Heart right ventricle (tissue), 16 donors: ENCODE measurements around the gene ERMARD. TPM values are rescaled to one million over a fixed set of nuclear protein-coding genes. Genes with fewer than 3 reads are reported as not detected.

Experiments
- ATAC-seq, 8 donors: fragments of 200-7000 bp; cut with Tn5 transposase; one replicate each; pipeline ENCODE4 v1.9.1; 2020; ENCODE audit warnings: mild to moderate bottlenecking in 8 of 8, moderate library complexity in 8 of 8, moderate number of reproducible peaks in 1 of 8
- DNase-seq, 2 donors: peaks; one replicate each; pipeline ENCODE4 v3.0.0-alpha.2; 2020
- H3K27ac ChIP-seq, 10 donors: fragments of 200-600 bp; sonication (generic) in 2 of 10; one replicate each; pipeline versions ENCODE4 v1.5.0 to v1.8.0; 2020 to 2022; ENCODE audit warnings: mild to moderate bottlenecking in 3 of 10
- H3K27me3 ChIP-seq, 7 donors: fragments of 200-600 bp; one replicate each; pipeline ENCODE4 v1.8.0; 2021 to 2022; ENCODE audit warnings: mild to moderate bottlenecking in 2 of 7
- H3K36me3 ChIP-seq, 9 donors: fragments of 200-600 bp; sonication (generic) in 1 of 9; one replicate each; pipeline versions ENCODE4 v1.5.0 to v1.8.0; 2020 to 2022; ENCODE audit warnings: mild to moderate bottlenecking in 2 of 9
- H3K4me1 ChIP-seq, 9 donors: fragments of 200-600 bp; sonication (generic) in 1 of 9; one replicate each; pipeline versions ENCODE4 v1.5.0 to v1.8.0; 2020 to 2022; ENCODE audit warnings: mild to moderate bottlenecking in 4 of 9
- H3K4me3 ChIP-seq, 10 donors: fragments of 200-600 bp; sonication (generic) in 2 of 10; one replicate each; pipeline versions ENCODE4 v1.5.0 to v1.8.0; 2020 to 2022; ENCODE audit warnings: mild to moderate bottlenecking in 7 of 10, moderate library complexity in 2 of 10
- H3K9me3 ChIP-seq, 11 donors: fragments of 200-600 bp in 10 of 11; sonication (generic) in 2 of 11; one replicate each; pipeline versions ENCODE4 v1.5.0 to v1.8.0; 2013 to 2022; ENCODE audit warnings: mild to moderate bottlenecking in 2 of 11, control low read depth in 1 of 11, moderate library complexity in 1 of 11
- WGBS, 2 donors: extraction: QIAGEN DNeasy Blood & Tissue Kit; methylation state at CpG; one replicate each; pipeline ENCODE4 v1.1.7; 2013; ENCODE audit warnings: inconsistent platforms in 1 of 2; 5-methylcytosine and 5-hydroxymethylcytosine counted together
- intact Hi-C, 10 donors: fragments of 100-400 bp; cut with DNase I; formaldehyde crosslinking; loops; one replicate each; pipeline versions ENCODE4 v1.11.1 to v1.14.2; 2022
- polyA plus RNA-seq, 2 donors: library from polyadenylated mRNA; stranded (reverse); fragments of 200-250 nt; gene quantifications; one replicate each; pipeline ENCODE4 v1.2.3, GENCODE V29; 2013
- total RNA-seq, 10 donors: library from RNA; stranded (reverse); fragmentation: NEBNext Ultra II Directional in 3 of 10; extraction: Animal tissue kit (Norgen Biotek cat#: 25700) in 3 of 10; gene quantifications; one replicate each; pipeline versions ENCODE4 v1.2.1 to v1.2.4, GENCODE V29; 2021 to 2023
- TF ChIP-seq, protein P1 (sequence below), 9 donors: fragments of 200-600 bp; sonication (generic) in 2 of 9; IDR thresholded peaks; one replicate each; pipeline versions ENCODE4 v1.5.0 to v1.8.0; 2021 to 2022; ENCODE audit warnings: antibody characterized with exemption in 9 of 9, mild to moderate bottlenecking in 5 of 9, moderate library complexity in 1 of 9
- donor health status: Arrhythmogenic right ventricular cardiomyopathy.
- donor health status: ischemic (EF 13 %, LVEDD 7.1; RV severe dilation, severe dysfunction).
- donor health status: healthy with polysubstance abuse.
- donor health status: DM: no; HTN: yes; CAD: no.
- donor health status: DM: no; HTN: no; CAD: no.
- donor health status: ischemic (EF 25% LVEDD 6.9; RV normal size, moderate dysfunction).
- donor health status: ischemic (EF 25% LVEDD 5.7; RV mildly dilated, moderate dysfunction).
- donor health status: healthy.
- donor health status: DM: yes; HTN: yes; CAD: no.
- donor health status: Ischemic cardiomyopathy.
- donor health status: ischemic (EF 35%, LVEDD 5.7; RV mildly dilated, moderate dysfunction).
- donor health status: nonischemic (EF 11% LVEDD 7.7; RV severe dilation, severe dysfunction).
- donor health status: DM: yes; HTN: yes; CAD: no.
- donor health status: PGD.
- donor health status: ischemic (EF 29% LVEDD 5.4; RV normal size, mild dysfunction).
- donor health status: nonischemic (EF 23%, LVEDD 6.1; RV moderate dilation, normal function).

ERMARD gene
- total and polyA plus RNA-seq, 12 donors: 7.5 to 38.5 (median 10.0) TPM

- 59 to 62% methylated on average over 9 of the region's 9 CpGs for WGBS, 2 donors
- no peaks in the 10 kb centered on the region for H3K9me3 ChIP-seq
- DNase-seq: no peak
- intact Hi-C loops: no loop called here
- no peak overlapping the region for H3K4me3 ChIP-seq
- no peaks in the 10 kb centered on the region for H3K36me3 ChIP-seq
- H3K4me1 ChIP-seq: peaks cover 0 to 7% (median 0%) of the 10 kb centered on the region in 9 donors
- H3K27ac ChIP-seq: peak overlapping the region in 1 of 10 donors; percentile 13
- peak in 3 of 8 donors; percentile 37 to 77 (median 49) for ATAC-seq
- TF ChIP-seq, protein P1, sequence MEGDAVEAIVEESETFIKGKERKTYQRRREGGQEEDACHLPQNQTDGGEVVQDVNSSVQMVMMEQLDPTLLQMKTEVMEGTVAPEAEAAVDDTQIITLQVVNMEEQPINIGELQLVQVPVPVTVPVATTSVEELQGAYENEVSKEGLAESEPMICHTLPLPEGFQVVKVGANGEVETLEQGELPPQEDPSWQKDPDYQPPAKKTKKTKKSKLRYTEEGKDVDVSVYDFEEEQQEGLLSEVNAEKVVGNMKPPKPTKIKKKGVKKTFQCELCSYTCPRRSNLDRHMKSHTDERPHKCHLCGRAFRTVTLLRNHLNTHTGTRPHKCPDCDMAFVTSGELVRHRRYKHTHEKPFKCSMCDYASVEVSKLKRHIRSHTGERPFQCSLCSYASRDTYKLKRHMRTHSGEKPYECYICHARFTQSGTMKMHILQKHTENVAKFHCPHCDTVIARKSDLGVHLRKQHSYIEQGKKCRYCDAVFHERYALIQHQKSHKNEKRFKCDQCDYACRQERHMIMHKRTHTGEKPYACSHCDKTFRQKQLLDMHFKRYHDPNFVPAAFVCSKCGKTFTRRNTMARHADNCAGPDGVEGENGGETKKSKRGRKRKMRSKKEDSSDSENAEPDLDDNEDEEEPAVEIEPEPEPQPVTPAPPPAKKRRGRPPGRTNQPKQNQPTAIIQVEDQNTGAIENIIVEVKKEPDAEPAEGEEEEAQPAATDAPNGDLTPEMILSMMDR (IDR thresholded peaks at IDR 0.05): no peak
- H3K27me3 ChIP-seq: peaks cover 0 to 5% (median 0%) of the 10 kb centered on the region in 7 donors
Observed at GRCh38 chr6:169738204-169738975, 13.0 kb upstream of the ERMARD start.

- H3K36me3 ChIP-seq: no peaks in the 10 kb centered on the region
- H3K9me3 ChIP-seq: no peaks in the 10 kb centered on the region
- peaks cover 0 to 5% (median 0%) of the 10 kb centered on the region in 7 donors for H3K27me3 ChIP-seq
- TF ChIP-seq, protein P1 (IDR thresholded peaks at IDR 0.05): no peak
- DNase-seq (no peak), ATAC-seq (no peak)
- peaks cover 0 to 7% (median 0%) of the 10 kb centered on the region in 9 donors for H3K4me1 ChIP-seq
- H3K4me3 ChIP-seq: no peak overlapping the region
- intact Hi-C loops: no loop called here
- H3K27ac ChIP-seq: no peak overlapping the region
- WGBS, 2 donors: 83 to 85% methylated on average over 2 of the region's 2 CpGs
Observed at GRCh38 chr6:169738976-169739529, 12.4 kb upstream of the ERMARD start.

DNA sequence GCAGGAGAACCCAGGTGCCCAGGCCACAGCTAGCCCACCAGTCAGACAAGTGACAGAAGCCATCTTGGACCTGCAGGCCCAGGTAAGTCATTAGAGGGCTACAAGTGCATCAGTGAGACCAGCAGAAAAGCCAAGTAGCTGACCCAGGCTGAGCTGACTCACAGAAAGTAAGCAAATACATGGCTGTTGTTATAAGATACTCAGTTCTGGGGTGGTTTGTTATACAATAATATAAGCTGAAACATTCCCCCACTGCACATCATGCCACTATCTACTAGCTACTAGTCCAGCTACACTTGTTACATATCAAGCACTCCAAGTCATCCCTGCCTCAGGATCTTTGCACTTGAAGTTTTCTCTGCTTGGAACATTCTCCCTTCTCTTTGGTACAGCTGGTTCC, 10.1 kb upstream of the ERMARD start:
- TF ChIP-seq, protein P1 (IDR thresholded peaks at IDR 0.05): no peak
- Histone ChIP-seq H3K4me3 (no peak overlapping the region), H3K9me3 (peaks cover 0 to 13% (median 0%) of the 10 kb centered on the region in 11 donors), H3K36me3 (no peaks in the 10 kb centered on the region), H3K27me3 (no peaks in the 10 kb centered on the region), H3K27ac (no peak overlapping the region), H3K4me1 (peaks cover 0 to 7% (median 0%) of the 10 kb centered on the region in 9 donors)
- intact Hi-C loops: no loop called here
- DNase-seq: no peak
- ATAC-seq: no peak

DNA sequence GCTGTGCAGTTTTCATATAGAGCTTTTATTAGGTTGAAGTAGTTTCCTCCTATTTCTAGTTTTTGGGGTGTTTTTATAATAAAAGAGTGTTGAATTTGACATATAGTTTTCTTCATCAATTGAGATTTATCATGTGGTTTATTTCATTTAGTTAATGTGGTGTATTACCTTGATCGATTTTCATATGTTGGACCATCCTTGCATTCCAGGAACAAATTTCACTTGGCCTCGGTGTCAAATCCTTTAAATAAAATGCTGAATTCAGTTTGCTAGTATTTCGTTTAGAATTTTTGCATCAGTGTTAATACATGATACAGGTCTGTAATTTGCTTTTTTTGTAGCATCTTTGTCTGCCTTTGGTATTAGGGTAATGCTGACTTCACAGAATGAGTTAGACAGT, 6.0 kb upstream of the ERMARD start:
- intact Hi-C loops: no loop called here
- TF ChIP-seq, protein P1 (IDR thresholded peaks at IDR 0.05): no peak
- H3K27ac ChIP-seq: no peak overlapping the region
- peaks cover 0 to 17% (median 0%) of the 10 kb centered on the region in 11 donors for H3K9me3 ChIP-seq
- DNase-seq (no peak), ATAC-seq (no peak)
- H3K36me3 ChIP-seq: no peaks in the 10 kb centered on the region
- no peaks in the 10 kb centered on the region for H3K27me3 ChIP-seq
- H3K4me1 ChIP-seq: peaks cover 0 to 11% (median 5%) of the 10 kb centered on the region in 9 donors
- no peak overlapping the region for H3K4me3 ChIP-seq
- 87 to 88% methylated on average over 3 of the region's 3 CpGs for WGBS, 2 donors
